ENCODE results near the gene IL5.

DNA sequence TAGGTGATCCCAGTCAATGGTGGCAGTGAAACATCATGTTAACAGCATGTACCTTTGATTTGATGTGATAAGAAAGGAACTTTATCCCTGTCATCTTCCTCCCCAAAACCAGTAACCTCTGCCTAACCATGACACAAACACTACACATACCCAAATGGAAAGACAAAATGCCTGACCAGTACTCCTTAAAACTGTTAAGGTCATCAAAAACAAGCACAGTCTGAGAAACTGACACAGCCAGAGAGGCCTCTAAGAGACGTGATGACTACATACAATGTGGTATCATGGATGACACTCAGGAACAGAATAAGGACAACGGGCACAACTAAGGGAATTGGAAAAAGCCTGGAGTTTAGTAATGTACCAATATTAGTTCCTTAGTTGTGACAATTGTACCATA, 3.9 kb upstream of the IL5 start:
- TF ChIP-seq POLR2A (IDR thresholded peaks at IDR 0.05) = no peak
- TF ChIP-seq, protein P1, sequence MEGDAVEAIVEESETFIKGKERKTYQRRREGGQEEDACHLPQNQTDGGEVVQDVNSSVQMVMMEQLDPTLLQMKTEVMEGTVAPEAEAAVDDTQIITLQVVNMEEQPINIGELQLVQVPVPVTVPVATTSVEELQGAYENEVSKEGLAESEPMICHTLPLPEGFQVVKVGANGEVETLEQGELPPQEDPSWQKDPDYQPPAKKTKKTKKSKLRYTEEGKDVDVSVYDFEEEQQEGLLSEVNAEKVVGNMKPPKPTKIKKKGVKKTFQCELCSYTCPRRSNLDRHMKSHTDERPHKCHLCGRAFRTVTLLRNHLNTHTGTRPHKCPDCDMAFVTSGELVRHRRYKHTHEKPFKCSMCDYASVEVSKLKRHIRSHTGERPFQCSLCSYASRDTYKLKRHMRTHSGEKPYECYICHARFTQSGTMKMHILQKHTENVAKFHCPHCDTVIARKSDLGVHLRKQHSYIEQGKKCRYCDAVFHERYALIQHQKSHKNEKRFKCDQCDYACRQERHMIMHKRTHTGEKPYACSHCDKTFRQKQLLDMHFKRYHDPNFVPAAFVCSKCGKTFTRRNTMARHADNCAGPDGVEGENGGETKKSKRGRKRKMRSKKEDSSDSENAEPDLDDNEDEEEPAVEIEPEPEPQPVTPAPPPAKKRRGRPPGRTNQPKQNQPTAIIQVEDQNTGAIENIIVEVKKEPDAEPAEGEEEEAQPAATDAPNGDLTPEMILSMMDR (IDR thresholded peaks at IDR 0.05) = no peak
